ENCODE data around the gene PAPPA. TPM values are rescaled to one million over a fixed set of nuclear protein-coding genes. Genes with fewer than 3 reads are reported as not detected.

Gene PAPPA
- total and polyA plus RNA-seq, 9 of the 15 experiments (the other 6 are each of a cell fraction or from before 2014, with no cell fraction given) = 0.06 to 0.18 (median 0.11) TPM

DNA sequence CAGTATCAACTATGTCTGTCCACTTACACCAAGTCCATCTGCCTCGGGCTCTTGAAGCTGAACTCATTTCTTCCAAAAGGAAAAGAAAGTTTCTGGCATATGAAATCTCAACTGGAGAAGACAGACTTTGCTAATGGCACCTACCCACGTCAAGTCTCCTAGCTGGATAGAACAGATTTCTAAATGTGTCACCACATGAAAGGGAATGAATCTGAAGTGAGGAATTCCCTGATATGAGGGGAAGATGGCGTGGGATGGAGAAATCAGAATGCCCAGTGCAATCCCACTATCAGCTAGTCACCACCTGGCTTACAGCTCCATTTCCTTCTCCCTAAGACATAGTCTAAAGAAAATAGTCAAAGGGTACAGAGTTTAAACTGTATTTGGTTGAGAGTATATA lies 144.7 kb downstream of the PAPPA start (continued):
- TF ChIP-seq HCFC1 (IDR thresholded peaks at IDR 0.05; ENCODE audit: low read depth, low read length) (no peak), ZBTB2 (IDR thresholded peaks at IDR 0.05) (no peak), HNRNPH1 (optimal IDR thresholded peaks at IDR 0.05; ENCODE audit: low read depth, low read length) (no peak), EGR1 (conservative IDR thresholded peaks at IDR 0.05) (peak; percentile 26; the same call in 1 of the 2 replicates), BCOR (IDR thresholded peaks at IDR 0.05) (no peak), RCOR1 (IDR thresholded peaks at IDR 0.05; ENCODE audit: borderline replicate concordance in 1 of 2, low read depth in 2 of 2, low read length in 2 of 2) (peak in 1 of 2 experiments; percentile 63; a peak in 1 of 4 replicates), TARDBP (IDR thresholded peaks at IDR 0.05) (no peak), NR1H2 (CRISPR knock-in tag; IDR thresholded peaks at IDR 0.05) (no peak), ZSCAN29 (IDR thresholded peaks at IDR 0.05) (no peak), TCF7 (IDR thresholded peaks at IDR 0.05; ENCODE audit: borderline replicate concordance) (peak; percentile 84; the same call in 1 of the 2 replicates), FOS (IDR thresholded peaks at IDR 0.05; ENCODE audit: extremely low read depth, insufficient read length) (no peak), DMBX1 (CRISPR knock-in tag; IDR thresholded peaks at IDR 0.05; ENCODE audit: borderline replicate concordance) (no peak), SMARCE1 (IDR thresholded peaks at IDR 0.05) (no peak), RUNX1 (IDR thresholded peaks at IDR 0.05; ENCODE audit: low read depth) (no peak), RFX5 (IDR thresholded peaks at IDR 0.05; ENCODE audit: low read depth, low read length) (no peak), ZNF384 (IDR thresholded peaks at IDR 0.05; ENCODE audit: low read depth, low read length) (no peak), TGIF2 (CRISPR knock-in tag; IDR thresholded peaks at IDR 0.05) (no peak), FOXK2 (conservative IDR thresholded peaks at IDR 0.05 in 1 of 2, IDR thresholded peaks at IDR 0.05 in 1 of 2; ENCODE audit: low read depth in 2 of 2) (no peak), BDP1 (IDR thresholded peaks at IDR 0.05; ENCODE audit: insufficient read depth, insufficient read length) (no peak), ZC3H11A (IDR thresholded peaks at IDR 0.05; ENCODE audit: low read depth, low read length) (no peak), CREB1 (IDR thresholded peaks at IDR 0.05) (no peak), CREB1 (CRISPR knock-in tag; IDR thresholded peaks at IDR 0.05) (no peak), ETV6 (IDR thresholded peaks at IDR 0.05; ENCODE audit: borderline replicate concordance in 1 of 2, low read depth in 2 of 2, low read length in 1 of 2) (no peak), ETV6 (CRISPR knock-in tag; IDR thresholded peaks at IDR 0.05; ENCODE audit: borderline replicate concordance) (no peak), FOXJ3 (CRISPR knock-in tag; IDR thresholded peaks at IDR 0.05) (no peak), SAFB (IDR thresholded peaks at IDR 0.05; ENCODE audit: borderline replicate concordance, low read depth, low read length) (no peak), RBM22 (IDR thresholded peaks at IDR 0.05; ENCODE audit: low read depth, low read length, poor library complexity, severe bottlenecking) (no peak), DNMT1 (IDR thresholded peaks at IDR 0.05) (no peak), HNRNPL (IDR thresholded peaks at IDR 0.05; ENCODE audit: low read depth, low read length) (no peak)
- TF ChIP-seq, protein P1, sequence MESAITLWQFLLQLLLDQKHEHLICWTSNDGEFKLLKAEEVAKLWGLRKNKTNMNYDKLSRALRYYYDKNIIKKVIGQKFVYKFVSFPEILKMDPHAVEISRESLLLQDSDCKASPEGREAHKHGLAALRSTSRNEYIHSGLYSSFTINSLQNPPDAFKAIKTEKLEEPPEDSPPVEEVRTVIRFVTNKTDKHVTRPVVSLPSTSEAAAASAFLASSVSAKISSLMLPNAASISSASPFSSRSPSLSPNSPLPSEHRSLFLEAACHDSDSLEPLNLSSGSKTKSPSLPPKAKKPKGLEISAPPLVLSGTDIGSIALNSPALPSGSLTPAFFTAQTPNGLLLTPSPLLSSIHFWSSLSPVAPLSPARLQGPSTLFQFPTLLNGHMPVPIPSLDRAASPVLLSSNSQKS (CRISPR knock-in tag; IDR thresholded peaks at IDR 0.05) = no peak
